K562 treated with DMSO at 1 percent for 48 hours (cell line): ENCODE results near the gene WDR44. TPM values are rescaled to one million over a fixed set of nuclear protein-coding genes. Genes with fewer than 3 reads are reported as not detected.

Experiments
- total RNA-seq: library from RNA; unstranded; fragments of 300-600 nt; gene quantifications from 2 replicates; pipeline ENCODE4 v1.2.3, GENCODE V29; 2022; ENCODE audit warnings: low replicate concordance; ENCODE audit errors: extremely low read depth

Gene WDR44, protein sequence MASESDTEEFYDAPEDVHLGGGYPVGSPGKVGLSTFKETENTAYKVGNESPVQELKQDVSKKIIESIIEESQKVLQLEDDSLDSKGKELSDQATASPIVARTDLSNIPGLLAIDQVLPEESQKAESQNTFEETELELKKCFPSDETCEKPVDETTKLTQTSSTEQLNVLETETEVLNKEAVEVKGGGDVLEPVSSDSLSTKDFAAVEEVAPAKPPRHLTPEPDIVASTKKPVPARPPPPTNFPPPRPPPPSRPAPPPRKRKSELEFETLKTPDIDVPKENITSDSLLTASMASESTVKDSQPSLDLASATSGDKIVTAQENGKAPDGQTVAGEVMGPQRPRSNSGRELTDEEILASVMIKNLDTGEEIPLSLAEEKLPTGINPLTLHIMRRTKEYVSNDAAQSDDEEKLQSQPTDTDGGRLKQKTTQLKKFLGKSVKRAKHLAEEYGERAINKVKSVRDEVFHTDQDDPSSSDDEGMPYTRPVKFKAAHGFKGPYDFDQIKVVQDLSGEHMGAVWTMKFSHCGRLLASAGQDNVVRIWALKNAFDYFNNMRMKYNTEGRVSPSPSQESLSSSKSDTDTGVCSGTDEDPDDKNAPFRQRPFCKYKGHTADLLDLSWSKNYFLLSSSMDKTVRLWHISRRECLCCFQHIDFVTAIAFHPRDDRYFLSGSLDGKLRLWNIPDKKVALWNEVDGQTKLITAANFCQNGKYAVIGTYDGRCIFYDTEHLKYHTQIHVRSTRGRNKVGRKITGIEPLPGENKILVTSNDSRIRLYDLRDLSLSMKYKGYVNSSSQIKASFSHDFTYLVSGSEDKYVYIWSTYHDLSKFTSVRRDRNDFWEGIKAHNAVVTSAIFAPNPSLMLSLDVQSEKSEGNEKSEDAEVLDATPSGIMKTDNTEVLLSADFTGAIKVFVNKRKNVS
- total RNA-seq: not detected in 2 replicates

DNA sequence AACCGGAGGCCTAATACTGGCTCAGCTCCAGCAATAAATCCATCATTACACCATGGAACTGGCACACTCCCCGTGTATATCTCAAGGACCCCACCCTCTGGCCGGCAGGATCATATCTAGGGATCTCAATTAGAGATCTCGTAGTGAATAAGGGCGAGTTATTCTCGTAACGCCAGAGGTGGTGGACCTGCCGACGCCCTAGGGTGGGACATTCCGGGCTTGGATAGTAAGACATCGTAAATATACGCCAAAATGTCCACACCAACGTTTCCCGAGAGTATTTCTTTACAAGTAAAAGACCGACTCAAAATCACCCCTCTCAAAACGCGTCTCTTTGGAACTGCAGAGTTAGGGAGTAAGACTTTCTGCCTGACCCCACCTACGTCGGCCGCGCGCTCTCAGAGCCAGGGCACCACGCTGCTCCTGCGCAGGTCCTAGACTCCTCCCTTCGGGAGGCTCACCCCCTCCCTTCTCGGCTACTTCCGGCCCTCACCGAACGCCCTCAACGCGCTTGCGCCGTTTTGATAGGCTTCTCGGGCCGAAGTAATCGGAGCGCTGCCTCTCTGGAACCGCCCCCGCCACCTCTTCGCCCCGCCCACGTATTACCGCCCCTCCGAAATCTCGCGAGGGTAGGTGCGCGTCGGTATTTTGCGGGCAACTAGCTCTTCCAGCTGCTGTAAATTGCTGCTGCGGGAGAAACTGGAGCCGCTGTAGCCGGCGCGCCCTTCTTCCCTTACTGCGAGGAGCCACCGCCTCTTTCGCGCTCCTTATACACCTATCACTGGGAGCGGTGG lies at the start of gene WDR44:
Gene WDR44, plus strand, starts transcription at position 643 of the 794 bp plus-strand sequence. CDS start 398 bp downstream, outside the sequence.

DNA sequence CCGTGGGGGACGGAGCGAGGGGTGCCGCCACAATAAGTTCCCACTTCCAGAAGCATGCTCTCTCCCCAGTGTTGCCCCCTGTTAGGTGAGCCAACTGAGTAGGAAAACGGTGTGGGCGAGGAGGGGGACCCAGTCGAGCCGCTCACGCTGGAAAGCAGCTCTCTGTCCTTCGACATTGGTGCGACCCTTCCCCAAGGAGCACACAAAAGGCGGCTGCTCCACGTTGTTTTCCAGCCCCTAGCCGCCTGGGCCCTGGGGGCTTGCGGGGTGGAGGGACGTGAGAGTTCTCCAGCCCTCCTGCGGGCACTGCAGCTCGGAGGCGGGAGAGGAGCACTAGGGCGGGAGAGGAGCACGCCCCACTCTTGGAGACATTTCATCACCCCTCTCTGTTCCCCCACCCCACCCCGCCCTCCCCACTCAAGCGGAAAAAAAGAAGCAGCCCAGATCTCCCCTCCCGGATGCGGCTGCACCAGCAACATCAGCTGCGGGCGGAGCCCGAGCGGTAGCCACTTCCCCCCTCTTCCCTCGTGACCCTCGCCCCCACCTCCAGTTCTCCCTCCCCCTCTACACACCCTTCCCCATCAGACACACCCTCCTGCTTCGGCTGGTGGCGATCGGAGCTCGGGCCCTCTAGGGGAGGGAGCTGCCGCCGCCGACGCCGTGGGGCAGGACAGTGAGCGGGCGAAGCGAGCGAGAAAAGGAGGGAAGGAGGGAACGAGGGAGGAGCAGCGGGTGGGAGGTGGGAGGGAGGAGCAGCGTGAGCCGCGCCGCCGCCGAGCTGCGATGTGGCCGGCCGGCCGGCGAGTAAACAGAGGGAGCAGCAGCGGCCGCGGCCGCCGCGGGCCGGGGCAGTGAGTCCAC lies 149.4 kb downstream of the WDR44 start, which contains the start of gene DOCK11:
Gene DOCK11, plus strand, starts transcription at position 755 of the 861 bp plus-strand sequence. CDS start 157 bp downstream, outside the sequence.

Other genes starting within 250 kb of the WDR44 start
- not detected in 2 replicates for gene KLHL13, start 229.3 kb upstream of the WDR44 start, total RNA-seq
- not detected in 2 replicates for gene DOCK11, start 149.7 kb downstream of the WDR44 start, total RNA-seq